Left kidney (tissue), 2 donors: ENCODE data around the gene VGLL4. TPM values are rescaled to one million over a fixed set of nuclear protein-coding genes. Genes with fewer than 3 reads are reported as not detected.

ENCODE experiments used
- DNase-seq: peaks from one replicate; pipeline ENCODE4 v3.0.0-alpha.2; 2013
- polyA plus RNA-seq: library from polyadenylated mRNA; unstranded; fragments of 120-200 nt; gene quantifications from one replicate; pipeline ENCODE4 v1.2.1, GENCODE V29; 2013; ENCODE audit not compliant: insufficient read length

Gene VGLL4
- polyA plus RNA-seq, 1 donor = 98.4 TPM

GRCh38 chr3:11632564-11632963 is 11.2 kb downstream of the VGLL4 start:
- no peak for DNase-seq

GRCh38 chr3:11631820-11632219 is 11.9 kb downstream of the VGLL4 start:
- DNase-seq = no peak

- no peak for DNase-seq
Measured at GRCh38 chr3:11629716-11630115, 14.0 kb downstream of the VGLL4 start.

DNA sequence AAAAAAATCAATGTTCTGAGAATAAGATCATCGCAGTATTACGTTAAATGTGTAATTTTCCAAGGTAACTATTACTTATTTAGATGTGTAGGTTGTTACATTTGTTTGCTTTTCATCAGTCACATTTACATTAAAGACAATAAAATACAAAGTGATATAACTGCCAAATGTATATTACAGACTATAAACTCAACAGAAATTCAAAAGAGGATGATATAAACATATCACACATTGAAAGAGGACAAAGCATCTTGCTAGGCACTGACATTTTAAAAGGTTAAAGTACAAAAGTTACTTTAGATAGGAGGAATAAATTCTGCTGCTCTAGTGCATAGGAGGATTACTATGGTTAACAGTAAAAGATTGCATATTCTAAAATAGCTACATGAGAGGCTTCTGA is 16.1 kb downstream of the VGLL4 start:
- no peak for DNase-seq

- no peak for DNase-seq
Measured at GRCh38 chr3:11626084-11626463, 17.6 kb downstream of the VGLL4 start.

DNA sequence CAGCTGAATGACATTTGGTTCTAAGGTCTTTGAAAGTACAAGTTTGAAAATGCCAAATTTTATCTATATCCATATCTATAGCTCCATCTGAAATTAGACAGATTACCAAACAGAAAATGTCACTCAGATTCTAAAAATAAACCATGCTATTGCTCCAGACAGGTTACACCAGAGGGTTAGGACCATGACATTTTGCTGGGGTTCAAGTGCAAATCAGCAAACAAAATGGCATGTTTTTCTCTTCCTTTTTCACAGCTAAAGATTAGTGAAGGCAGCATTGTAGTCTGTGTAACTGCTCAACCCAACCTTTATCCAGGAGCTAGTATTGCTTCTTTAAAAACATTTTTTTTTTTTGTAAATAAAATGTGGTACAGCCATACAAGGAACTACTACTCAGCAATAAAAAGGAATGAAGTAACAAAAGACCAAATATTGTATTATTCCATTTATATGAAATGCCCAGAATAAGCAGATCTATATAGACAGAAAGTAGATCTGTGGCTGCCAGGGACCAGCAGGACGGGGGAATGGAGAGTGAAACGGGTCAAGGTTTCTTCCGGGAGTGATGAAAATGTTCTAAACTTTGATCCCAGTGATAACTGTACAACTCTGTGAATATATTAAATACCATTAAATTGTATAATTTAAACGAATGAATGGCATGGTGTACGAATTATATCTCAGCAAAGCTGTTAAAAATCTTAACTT is 18.2 kb downstream of the VGLL4 start:
- DNase-seq = no peak

DNA sequence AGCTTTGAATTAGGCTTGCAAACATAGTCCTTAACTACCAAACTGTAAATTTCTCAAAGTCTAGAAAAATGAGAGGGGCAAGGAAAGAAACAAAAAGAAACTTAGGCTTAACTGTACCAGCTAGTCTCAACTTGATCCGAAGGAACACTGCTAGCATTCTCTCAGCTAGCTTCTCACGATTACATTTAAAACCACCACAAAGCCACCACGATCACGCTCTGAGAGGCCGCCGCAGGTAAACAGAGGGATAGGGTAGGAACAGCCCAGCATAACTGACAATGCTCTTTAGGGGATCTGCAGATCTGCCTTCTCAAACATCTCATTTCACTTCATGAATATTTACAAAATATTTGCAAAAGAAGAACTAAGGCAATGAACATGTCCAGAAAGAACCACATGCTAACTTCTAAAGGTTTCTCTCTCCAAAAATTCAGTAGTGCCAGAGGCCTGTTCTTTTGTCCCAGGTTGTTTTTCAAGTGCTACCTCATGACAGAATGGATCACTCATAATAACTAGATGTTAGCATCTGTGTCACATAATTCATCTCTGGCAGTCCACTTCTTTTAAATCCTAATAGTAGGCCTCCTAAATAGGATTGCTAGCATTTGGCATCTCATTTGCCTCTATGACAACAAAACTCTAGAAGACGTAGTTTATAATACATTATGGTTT is 18.9 kb downstream of the VGLL4 start:
- no peak for DNase-seq

GRCh38 chr3:11624161-11624560 is 19.6 kb downstream of the VGLL4 start:
- no peak for DNase-seq

GRCh38 chr3:11622586-11623550 is 20.8 kb downstream of the VGLL4 start:
- no peak for DNase-seq

DNA sequence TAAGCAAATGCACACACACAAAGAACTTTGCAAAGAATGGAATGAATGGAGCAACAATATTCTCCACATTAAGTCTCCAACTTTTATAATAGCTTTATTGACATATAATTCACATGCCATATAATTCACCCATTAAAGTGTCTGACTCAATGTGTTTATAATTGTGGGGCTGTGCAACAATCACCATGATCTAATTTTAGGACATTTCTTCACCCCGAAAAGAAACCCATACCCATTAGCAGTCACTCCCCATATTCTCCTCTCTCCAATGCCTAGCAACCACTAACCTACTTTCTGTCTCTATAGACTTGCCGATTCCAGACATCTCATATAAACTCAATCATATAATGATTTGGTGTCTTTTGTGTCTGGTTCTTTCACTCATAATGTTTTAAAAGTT is 22.6 kb downstream of the VGLL4 start:
- DNase-seq = no peak

DNA sequence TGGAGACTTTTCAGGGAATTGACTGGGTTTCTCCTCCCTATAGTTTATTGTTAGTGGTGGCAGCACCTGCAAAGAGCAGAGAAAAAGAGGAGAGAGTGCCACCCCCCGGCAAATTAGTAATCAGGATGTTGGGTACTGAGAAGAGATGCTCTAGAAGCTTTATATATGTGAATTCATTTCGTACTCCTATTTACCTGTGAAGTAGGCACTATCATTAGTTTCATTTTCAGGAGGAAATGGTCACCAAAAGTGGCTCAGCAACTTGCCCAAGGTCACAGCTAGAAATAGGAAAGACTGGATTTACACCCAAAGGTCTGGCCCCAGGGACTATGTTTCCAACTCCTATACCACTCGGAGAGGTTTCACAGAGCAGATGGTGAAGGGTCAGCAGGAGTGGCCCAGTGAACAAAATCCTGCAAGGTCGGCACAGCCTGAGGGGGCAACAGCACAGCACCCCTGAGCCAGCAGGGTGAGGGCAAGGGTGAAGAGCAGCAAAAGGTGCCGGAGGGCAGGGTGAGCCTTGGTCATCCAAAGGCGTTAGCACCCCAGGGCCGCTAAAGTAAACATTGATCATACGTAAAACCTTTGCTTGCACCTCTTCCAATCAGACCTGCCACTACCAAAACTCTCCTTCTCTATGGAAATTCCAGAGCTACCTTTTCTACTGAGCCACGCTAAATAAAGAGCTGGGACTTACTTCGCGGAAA is 23.6 kb downstream of the VGLL4 start:
- DNase-seq = no peak

DNA sequence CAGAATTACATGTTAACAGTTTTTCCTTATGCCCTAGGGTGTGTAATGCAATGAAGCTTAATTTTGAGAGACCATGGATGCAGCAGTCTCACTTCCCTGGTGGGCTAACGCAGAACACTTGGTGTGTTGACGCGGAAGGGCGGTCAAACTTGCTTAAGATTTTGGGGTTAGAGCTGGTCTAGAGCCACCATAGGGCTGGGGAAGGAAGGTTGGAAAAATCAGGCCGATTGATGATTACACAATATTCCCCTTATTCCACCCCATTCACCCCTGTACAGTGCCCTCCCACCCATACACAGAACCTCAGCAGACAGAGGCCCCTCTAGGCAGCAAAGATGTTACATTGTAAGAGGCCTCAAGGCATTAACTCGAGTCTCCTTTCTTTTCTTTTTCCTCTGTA is 24.3 kb downstream of the VGLL4 start:
- no peak for DNase-seq

GRCh38 chr3:11618904-11619303 is 24.8 kb downstream of the VGLL4 start:
- no peak for DNase-seq

DNA sequence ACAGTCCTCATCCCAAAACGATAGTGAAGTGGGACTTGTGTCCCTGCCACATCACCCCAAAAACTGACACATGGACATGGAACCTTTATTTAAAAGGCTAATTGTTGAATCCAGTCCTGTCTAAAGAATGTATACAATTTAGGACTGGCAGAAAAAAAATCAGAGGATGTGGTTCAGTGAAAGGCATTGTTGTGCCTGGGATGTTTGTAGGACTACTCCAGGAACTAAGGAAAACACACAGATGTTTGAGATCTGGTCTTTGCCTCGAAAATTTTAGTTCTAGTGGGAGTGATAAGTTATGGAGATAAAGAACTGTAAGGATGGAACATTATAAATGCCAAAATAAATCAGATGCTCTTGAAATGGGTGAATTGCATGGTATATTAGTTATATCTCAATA is 27.2 kb downstream of the VGLL4 start:
- DNase-seq = no peak

DNA sequence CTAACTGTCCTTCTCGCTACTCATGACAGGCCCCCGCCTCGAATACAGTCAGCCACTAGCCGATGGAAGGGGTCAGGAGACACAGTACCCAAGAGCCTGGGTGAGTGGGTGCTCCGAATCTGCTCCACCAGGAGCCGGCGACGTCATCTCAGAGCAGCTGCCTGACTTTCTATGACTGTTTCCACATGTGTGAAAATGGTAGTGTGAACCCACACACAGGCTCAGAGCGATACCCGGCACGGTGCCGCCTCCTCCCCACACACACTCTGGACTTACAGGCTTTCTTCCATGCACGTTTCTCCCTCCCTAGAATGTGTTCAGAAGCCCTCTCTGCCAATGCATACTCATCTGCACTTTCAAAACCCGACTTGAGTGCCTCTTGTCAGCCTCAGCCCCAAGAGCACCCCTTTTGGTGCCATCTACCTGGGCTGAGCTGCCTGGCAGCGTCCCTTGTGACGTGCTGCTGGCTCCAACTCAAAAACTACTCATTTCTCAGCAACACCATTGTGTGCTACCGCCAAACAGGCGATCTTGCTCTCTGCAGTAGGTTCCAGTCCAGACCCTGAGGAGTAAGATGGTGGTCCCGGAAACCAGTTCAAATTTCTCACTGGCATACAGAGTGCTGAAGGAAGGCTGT is 29.7 kb downstream of the VGLL4 start:
- no peak for DNase-seq

DNA sequence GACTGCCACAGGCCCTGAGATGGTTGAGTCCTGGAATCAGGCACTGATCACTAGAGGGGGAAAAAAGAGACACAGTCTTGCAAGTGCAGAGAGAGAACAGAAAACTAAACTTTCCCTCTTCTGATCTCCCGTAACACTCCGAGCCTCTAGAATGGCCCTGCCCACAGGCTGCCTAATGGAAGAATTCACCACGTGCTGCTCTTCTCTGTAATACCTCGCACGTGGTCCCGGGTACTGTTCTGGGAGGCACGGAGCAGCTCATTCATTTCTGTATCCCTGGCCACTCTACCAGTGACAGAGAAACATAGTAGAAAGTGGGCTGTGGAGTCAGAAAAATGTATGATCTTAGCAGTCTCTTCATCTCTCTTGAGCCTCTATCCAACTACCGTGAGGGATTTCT is 30.4 kb downstream of the VGLL4 start:
- DNase-seq = no peak

DNA sequence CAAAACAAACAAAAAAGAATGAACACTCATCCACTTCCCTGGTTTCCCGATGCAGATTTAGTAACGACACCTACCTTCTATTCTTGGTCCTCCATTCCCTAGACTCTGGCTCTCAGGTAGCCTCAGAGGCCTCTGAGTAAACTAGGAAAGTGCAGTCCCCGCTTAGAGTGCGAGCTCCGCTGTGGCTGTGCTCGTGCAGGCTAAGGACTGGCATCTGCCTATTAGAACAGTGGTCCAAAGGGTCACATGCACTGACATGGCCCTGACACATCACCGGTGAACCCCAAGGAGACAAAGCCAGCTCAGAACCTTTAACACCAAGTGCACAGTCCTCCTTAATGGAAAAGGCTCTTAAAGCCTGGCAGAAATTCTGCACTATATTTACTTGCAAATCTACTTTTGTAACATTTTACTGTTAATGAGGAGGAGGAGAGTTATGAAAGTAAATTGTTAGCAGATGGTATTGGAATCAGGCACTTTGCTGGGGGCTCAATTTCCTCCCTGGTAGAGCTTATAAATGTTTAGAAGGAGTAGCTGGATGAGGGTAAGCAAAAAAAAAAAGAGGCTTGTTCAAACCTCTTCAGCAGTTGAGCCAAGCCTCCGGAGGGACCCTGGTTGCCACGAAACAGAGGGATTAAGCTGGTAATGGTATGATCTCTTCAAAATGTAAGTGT is 31.1 kb downstream of the VGLL4 start:
- DNase-seq = no peak

DNA sequence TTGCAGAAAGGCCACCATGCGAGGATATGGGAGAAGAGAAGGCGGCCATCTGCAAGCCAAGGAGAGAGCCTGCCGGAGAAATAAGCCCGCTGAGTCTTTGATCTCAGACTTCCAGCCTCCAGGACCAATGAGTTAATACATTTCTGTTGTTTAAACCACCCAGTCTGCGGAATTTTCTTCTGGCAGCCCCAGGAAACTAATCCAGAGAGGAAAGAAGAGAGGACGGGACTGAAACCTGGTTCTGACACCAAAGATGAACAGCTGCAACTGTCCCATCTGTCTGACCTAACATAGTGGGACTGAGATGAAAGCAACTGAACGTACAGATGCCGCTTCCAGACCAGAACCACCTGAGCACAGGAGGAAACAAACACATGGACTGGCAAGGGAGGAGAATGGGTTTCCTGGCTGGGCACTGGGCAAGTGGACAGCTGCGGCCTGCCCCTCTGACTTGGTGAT is 32.3 kb downstream of the VGLL4 start:
- no peak for DNase-seq

GRCh38 chr3:11610700-11611275 is 32.9 kb downstream of the VGLL4 start:
- DNase-seq = no peak

DNA sequence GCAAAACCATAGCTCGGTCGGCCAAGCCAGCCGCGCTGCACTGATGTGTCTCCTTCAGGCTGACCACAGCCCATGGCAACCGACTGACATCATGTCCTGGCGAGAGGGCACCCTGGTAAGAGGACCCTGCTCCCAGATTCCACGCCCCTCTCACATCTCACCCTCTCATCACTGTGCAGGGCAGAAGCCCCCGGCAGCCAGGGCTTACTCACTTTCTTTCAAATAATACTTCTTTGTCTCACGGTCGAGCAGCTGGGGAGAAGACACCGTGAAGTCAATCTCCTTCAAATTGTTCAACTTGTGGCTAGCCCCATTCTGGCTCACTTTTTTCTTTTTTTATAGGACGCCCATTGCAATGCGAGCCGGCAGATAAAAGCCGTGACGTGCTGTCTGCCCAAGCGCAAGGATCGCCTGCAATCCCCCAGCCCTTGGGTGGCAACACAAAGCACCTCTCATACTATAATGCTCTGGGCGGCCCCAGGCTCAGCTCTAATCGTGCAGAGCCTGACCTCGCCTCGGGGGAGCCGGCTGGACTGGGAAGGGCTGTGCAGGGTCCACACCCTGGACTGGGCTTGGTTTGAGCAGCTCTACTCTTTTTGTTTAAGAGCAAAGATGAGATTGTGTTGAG is 33.6 kb downstream of the VGLL4 start:
- DNase-seq = no peak
